Uterus (tissue), 4 donors: Measurements from ENCODE around the gene GTPBP8. TPM values are rescaled to one million over a fixed set of nuclear protein-coding genes. Genes with fewer than 3 reads are reported as not detected.

ENCODE experiments used
- DNase-seq, 2 donors: peaks; one replicate each; pipeline ENCODE4 v3.0.0-alpha.2; 2019 to 2020
- H3K27ac ChIP-seq, 2 donors: fragments of 200-600 bp; sonication (generic); 1 replicate in 1 of 2; 2 replicates in 1 of 2; pipeline ENCODE4 v1.5.1; 2016 to 2018
- H3K27me3 ChIP-seq, 2 donors: fragments of 200-600 bp; sonication (generic); one replicate each; pipeline ENCODE4 v1.5.1; 2018 to 2019; ENCODE audit warnings: control low read depth in 1 of 2
- H3K36me3 ChIP-seq, 2 donors: fragments of 200-600 bp; sonication (generic); one replicate each; pipeline ENCODE4 v1.5.1; 2019; ENCODE audit warnings: control low read depth in 1 of 2
- H3K4me1 ChIP-seq, 2 donors: fragments of 200-600 bp; sonication (generic); one replicate each; pipeline ENCODE4 v1.5.1; 2018 to 2019; ENCODE audit warnings: control low read depth in 1 of 2
- H3K4me3 ChIP-seq, 2 donors: fragments of 200-600 bp; sonication (generic); 1 replicate in 1 of 2; 2 replicates in 1 of 2; pipeline ENCODE4 v1.5.1; 2018 to 2019; ENCODE audit warnings: mild to moderate bottlenecking in 1 of 2
- H3K9me3 ChIP-seq, 2 donors: fragments of 200-600 bp; sonication (generic); one replicate each; pipeline ENCODE4 v1.5.1; 2019; ENCODE audit warnings: control low read depth in 1 of 2
- CTCF ChIP-seq, 4 experiments: fragments of 200-600 bp in 2 of 4; fragments of 450-650 bp in 2 of 4; sonication (generic) in 2 of 4; IDR thresholded peaks; one replicate each; pipeline ENCODE4 v1.5.1; 2016 to 2019; ENCODE audit warnings: antibody characterized with exemption in 4 of 4, mild to moderate bottlenecking in 2 of 4, moderate library complexity in 1 of 4
- POLR2A ChIP-seq, 2 donors: fragments of 450-650 bp; IDR thresholded peaks; one replicate each; pipeline ENCODE4 v1.6.1; 2016; ENCODE audit warnings: antibody characterized with exemption in 2 of 2, mild to moderate bottlenecking in 1 of 2, moderate library complexity in 1 of 2
- intact Hi-C: fragments of 100-400 bp; cut with DNase I; formaldehyde crosslinking; loops from one replicate; pipeline ENCODE4 v1.15.1; 2023; ENCODE audit warnings: low total_unique reads
- total RNA-seq, 4 donors: library from RNA; depleted of rRNA in 3 of 4; stranded (reverse); fragments of >200 nt in 3 of 4; gene quantifications; one replicate each; pipeline versions ENCODE4 v1.1.0 to v1.2.4, GENCODE V29; 2014 to 2023
- donor health status: DM: yes; HTN: yes; CAD: no.

The GTPBP8 gene
- total RNA-seq, 4 donors from 2014 or later: 5.4 to 37.6 (median 18.4) TPM

- DNase-seq: no peak
- Histone ChIP-seq H3K36me3 (no peaks in the 10 kb centered on the region), H3K4me1 (no peaks in the 10 kb centered on the region), H3K9me3 (no peaks in the 10 kb centered on the region), H3K27me3 (no peaks in the 10 kb centered on the region), H3K27ac (no peak overlapping the region), H3K4me3 (no peak overlapping the region)
- no peak for TF ChIP-seq POLR2A (IDR thresholded peaks at IDR 0.05)
- TF ChIP-seq CTCF (IDR thresholded peaks at IDR 0.05): no peak
- intact Hi-C loops: no loop called here
Measured at GRCh38 chr3:112963683-112964082, 27.1 kb upstream of the GTPBP8 start.

GRCh38 chr3:112965656-112966055, 25.1 kb upstream of the GTPBP8 start:
- TF ChIP-seq POLR2A (IDR thresholded peaks at IDR 0.05) (no peak), CTCF (IDR thresholded peaks at IDR 0.05) (no peak)
- Histone ChIP-seq H3K27me3 (no peaks in the 10 kb centered on the region), H3K4me1 (no peaks in the 10 kb centered on the region), H3K9me3 (no peaks in the 10 kb centered on the region), H3K27ac (no peak overlapping the region), H3K4me3 (no peak overlapping the region), H3K36me3 (no peaks in the 10 kb centered on the region)
- intact Hi-C loops: no loop called here
- DNase-seq: no peak

- Histone ChIP-seq H3K27ac (no peak overlapping the region), H3K4me3 (no peak overlapping the region), H3K27me3 (no peaks in the 10 kb centered on the region), H3K36me3 (no peaks in the 10 kb centered on the region), H3K9me3 (no peaks in the 10 kb centered on the region), H3K4me1 (no peaks in the 10 kb centered on the region)
- TF ChIP-seq CTCF (IDR thresholded peaks at IDR 0.05) (no peak), POLR2A (IDR thresholded peaks at IDR 0.05) (no peak)
- DNase-seq: no peak
- intact Hi-C loops: no loop called here
Measured at GRCh38 chr3:112966633-112967032, 24.2 kb upstream of the GTPBP8 start.

- no peak overlapping the region for H3K27ac ChIP-seq
- TF ChIP-seq CTCF (IDR thresholded peaks at IDR 0.05): no peak
- no peak for TF ChIP-seq POLR2A (IDR thresholded peaks at IDR 0.05)
- intact Hi-C loops: no loop called here
- no peaks in the 10 kb centered on the region for H3K27me3 ChIP-seq
- no peaks in the 10 kb centered on the region for H3K4me1 ChIP-seq
- H3K9me3 ChIP-seq: no peaks in the 10 kb centered on the region
- DNase-seq: no peak
- no peak overlapping the region for H3K4me3 ChIP-seq
- no peaks in the 10 kb centered on the region for H3K36me3 ChIP-seq
Measured at GRCh38 chr3:112967425-112967824, 23.4 kb upstream of the GTPBP8 start.

GRCh38 chr3:112967828-112968227, 23.0 kb upstream of the GTPBP8 start:
- H3K4me1 ChIP-seq: no peaks in the 10 kb centered on the region
- DNase-seq: no peak
- no peaks in the 10 kb centered on the region for H3K36me3 ChIP-seq
- no peak overlapping the region for H3K27ac ChIP-seq
- intact Hi-C loops: no loop called here
- no peaks in the 10 kb centered on the region for H3K9me3 ChIP-seq
- TF ChIP-seq CTCF (IDR thresholded peaks at IDR 0.05) (no peak), POLR2A (IDR thresholded peaks at IDR 0.05) (no peak)
- H3K4me3 ChIP-seq: no peak overlapping the region
- H3K27me3 ChIP-seq: no peaks in the 10 kb centered on the region
